Measurements from ENCODE around the gene DEFB131B.
"Not testable (repeated sequence)": the region's sequence is repeated elsewhere in the genome, so short reads cannot be mapped to it uniquely, and the experiment has no call there.

The DEFB131B gene, protein sequence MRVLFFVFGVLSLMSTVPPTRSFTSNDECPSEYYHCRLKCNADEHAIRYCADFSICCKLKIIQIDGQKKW

DNA sequence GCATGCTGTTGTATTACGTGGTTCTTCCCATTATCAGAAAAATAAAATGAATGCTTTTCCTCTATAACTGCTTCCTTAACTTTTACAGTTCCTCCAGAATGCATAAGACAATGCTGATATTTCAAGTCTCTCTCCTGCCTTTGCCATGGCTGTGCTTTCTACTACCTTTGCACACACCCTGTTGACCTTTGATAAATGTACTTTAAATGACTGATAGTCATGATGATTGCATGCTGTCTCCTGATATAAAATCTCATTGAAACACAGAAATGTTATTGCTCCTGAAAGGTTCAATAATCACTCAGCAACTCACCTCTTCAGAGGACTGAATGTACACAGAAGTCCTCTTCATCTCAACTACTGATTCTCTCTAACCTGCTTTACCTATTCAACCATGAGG is at the start of gene DEFB131B:
Gene DEFB131B, plus strand, starts transcription at position 395 of the 400 bp plus-strand sequence. Its CDS starts 0 bp downstream, at position 395.
- DNase-seq (ENCODE audit: low read depth) = not testable (repeated sequence)

DNA sequence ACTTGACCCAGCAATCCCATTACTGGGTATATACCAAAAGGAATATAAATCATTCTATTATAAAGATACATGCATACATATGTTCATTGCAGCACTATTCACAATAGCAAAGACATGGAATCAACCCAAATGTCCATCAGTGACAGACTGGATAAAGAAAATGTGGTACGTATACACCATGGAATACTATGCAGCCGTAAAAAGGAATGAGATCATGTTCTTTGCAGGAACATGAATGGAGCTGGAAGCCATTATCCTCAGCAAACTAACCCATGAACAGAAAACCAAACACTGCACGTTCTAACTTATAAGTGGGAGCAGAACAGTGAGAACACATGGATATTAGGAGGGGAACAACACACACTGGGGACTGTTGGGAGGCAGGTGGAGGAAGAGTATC is 49.0 kb upstream of the DEFB131B start:
- not testable (repeated sequence) for DNase-seq (ENCODE audit: low read depth)

DNA sequence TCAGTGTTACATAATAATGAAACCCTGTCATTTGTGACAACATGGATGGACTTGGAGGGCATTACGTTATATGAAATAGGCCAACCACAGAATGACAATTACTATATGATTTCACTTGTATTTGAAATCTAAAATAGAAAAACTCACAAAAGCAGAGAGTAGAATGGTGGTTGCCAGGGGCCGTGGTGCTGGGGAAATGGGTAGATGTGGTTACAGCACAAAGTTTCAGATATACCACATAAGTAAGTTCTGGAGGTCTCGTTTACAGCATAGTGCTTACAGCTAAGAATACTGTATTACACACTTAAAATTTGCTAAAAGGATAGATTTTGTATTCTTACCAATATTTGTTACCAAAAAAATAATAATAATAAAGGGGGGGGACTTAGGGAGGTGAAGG is 48.6 kb upstream of the DEFB131B start:
- not testable (repeated sequence) for DNase-seq (ENCODE audit: low read depth)

DNA sequence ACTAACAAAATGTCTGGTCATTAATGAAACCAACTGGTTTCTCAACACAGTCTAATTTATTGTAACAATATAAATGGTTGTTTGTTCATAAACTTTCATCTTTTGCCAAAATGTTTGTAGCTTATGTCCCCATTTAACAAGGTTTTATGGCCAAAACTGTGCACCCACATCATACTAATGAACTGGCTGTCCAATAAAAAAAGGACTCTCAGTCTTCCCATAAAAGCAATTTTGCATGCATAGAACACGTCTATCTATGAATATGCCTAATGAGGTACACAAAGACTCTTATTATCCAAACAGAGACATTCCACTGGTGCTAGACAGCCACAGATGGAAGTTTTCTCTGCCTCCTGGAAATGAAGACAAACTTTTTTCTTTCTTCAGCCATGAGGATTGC is 45.4 kb upstream of the DEFB131B start, which contains the start of gene DEFB108B:
Gene DEFB108B, plus strand, starts transcription at position 390 of the 400 bp plus-strand sequence. Its CDS starts 0 bp downstream, at position 390.
- not testable (repeated sequence) for DNase-seq (ENCODE audit: low read depth)

DNA sequence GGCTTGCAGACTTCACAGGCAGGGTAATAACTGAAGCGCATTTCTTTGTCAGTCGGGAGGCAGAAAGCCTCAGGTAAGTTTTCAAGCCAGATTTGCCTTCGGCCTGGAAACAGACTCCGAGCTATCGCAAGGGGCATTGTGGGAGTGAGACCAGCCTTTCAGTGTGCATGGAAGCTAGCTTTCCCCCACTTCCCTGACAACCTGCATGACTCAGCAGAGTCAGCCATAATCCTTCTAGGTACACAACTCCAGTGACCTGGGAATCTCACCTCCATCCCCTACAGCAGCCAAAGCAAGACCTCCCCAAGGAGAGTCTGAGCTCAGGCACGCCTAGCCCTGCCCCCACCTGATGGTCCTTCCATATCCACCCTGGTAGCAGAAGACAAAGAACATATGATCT is 35.5 kb upstream of the DEFB131B start:
- not testable (repeated sequence) for DNase-seq (ENCODE audit: low read depth)

DNA sequence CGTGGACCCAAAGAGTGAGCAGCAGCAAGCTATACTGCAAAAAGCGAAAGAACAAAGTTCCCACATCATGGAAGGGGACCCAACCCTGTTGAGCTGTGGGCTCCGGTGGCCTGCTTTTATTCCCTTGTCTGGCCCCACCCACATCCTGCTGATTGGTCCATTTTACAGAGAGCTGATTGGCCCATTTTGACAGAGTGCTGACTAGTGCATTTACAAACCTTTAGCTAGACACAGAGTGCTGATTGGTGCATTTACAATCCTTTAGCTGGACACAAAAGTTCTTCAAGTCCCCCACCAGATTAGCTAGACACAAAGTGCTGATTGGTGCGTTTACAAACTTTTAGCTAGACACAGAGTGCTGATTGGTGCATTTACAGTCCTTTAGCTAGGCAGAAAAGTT is 34.9 kb upstream of the DEFB131B start:
- DNase-seq (ENCODE audit: low read depth) = not testable (repeated sequence)

DNA sequence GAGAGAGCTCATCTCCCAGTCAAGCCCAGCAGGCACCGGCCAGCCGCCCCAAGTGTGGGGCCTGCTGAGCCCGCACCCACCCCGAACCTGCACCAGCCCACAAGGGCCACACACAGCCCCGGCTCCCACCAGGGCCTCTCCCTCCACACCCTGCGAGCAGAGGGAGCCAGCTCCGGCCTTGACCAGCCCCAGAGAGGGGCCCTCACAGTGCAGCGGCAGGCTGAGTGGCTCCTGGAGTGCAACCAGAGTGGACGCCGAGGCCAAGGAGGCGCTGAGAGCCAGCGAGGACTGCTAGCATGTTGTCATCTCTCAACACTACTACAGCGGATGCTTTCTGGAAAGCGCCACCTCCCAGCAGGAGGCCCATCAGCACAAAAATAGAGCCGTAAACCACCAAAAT is 34.4 kb upstream of the DEFB131B start:
- DNase-seq (ENCODE audit: low read depth) = no peak

DNA sequence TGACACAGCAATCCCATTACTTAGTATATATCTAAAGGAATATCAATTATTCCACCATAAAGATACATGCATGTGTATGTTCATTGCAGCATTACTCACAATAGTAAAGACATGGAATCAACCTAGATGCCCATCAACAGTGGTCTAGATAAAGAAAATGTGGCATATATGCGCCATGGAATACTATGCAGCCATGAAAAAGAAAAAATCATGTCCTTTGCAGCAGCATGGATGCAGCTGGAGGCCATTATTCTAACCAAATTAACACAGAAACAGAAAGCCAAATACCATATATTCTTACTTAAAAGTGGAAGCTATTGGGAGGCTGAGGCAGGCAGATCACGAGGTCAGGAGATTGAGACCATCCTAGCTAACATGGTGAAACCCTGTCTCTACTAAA is 24.4 kb upstream of the DEFB131B start:
- DNase-seq (ENCODE audit: low read depth) = not testable (repeated sequence)

DNA sequence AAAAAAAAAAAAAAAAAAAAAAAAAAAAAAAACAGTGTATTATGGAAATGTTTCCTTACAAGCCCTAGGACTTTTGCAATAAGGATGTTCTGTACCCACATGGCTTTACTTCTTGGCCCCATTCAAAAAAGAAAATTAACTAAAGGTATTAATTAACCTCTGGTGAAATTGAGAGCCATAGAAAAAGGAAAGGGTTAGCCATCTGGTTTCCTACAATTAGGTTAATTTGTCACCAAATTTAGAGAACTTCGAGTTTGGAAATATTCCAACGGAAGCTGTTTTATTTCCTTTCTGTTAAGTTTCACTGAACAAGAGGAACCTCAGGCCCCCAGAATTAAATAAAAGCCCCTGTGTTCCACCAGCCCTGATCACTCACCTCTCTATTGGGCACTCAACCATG is 22.4 kb upstream of the DEFB131B start:
- not testable (repeated sequence) for DNase-seq (ENCODE audit: low read depth)

DNA sequence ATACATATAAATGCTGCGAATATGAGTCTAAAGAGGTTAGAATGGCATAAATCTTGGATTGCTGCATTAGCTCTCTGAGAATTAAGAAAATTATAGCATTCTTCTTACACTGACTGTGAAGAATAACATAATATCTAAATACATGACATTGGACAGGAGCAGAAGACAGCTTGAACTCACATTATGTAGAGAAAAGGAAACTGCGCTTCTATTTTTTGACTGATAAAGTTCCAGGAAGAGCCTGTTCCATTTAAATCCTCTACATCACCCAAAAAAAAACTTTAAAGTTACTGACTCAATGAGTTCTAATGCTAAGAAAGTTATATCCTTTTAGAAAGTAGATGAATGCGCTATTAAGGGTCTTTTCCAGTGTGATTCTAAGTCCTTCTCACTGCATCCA is 17.4 kb upstream of the DEFB131B start:
- DNase-seq (ENCODE audit: low read depth) = not testable (repeated sequence)

DNA sequence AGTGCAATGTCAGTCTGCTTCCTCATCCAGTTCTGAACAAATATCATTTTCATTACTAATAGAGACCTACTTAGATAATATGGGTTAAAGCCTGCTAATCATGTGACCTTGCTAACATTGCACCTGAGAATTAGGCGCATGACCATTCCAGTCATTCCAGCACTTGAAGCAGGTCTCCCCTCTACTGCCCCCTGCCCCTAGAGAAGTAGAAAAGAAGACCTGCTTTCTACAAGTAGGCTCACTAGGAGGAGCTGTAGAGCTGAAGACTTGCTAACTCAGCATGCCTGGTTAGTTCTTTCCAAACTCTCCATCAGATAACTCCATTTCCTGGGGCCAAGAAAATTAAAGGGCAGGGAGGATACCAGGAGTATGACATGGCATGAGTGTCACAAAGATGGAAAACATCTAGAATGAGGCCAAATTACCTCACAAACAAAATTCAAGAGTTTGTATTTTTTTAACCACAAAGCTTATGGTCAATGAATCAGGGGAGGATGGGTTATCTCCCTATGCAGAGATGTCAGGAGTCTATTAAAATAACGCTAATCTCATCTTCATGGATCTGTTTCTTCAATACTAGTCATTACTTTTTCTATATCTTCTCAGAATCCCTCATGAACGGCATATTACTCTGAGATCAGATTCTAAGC is 14.2 kb upstream of the DEFB131B start:
- DNase-seq (ENCODE audit: low read depth) = not testable (repeated sequence)

DNA sequence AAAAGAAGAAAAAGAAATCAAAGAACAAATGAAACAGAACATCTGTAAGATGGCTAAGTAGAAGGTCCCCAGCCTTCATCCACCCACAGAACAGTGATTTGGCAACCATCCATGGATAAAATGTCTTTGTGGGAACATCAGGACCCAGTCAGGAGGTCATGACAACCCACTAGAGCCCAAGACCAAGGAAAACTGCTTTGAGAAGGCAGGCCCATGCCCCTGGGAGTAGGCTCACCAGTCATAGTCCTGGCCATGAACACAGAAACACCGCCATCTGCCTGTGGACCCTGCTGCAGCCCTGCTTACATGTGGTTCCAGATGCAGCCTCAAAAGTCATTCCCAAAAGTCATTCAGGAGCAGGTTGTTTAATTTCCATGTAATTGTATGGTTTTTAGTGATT is 11.0 kb upstream of the DEFB131B start:
- DNase-seq (ENCODE audit: low read depth) = not testable (repeated sequence)

DNA sequence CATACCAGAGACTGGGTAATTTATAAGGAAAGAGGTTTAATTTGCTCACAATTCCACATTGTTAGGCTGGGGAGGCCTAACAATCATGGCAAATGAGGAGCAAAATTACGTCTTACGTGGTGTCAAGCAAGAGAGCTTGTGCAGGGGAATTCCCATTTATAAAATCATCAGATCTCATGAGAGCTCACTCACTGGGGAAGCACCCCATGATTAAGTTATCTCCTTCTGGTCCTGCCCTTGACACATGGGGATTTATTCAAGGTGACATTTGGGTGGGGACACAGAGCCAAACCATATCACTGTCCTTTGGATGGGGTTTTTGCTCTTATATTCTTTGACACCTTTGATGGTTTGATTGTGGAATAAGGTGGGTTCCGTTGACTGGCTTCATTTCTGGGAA is 8.3 kb upstream of the DEFB131B start:
- not testable (repeated sequence) for DNase-seq (ENCODE audit: low read depth)

DNA sequence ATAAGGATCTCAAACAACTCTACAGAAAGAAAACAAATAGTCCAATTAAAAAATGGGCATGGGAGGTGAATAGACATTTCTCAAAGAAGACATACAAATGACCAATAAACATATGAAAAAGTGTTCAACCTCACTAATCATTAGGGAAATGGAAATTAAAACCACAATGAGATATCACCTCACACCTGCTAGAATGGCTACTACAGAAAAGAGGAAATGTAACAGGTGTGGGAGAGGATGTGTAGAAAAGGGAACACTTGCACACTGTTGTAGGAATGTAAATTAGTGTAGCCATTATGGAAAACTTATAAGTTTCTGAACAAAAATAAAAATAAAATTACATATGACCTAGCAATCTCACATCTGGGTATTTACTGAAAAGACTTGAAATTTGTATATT is 7.6 kb upstream of the DEFB131B start:
- DNase-seq (ENCODE audit: low read depth) = not testable (repeated sequence)

DNA sequence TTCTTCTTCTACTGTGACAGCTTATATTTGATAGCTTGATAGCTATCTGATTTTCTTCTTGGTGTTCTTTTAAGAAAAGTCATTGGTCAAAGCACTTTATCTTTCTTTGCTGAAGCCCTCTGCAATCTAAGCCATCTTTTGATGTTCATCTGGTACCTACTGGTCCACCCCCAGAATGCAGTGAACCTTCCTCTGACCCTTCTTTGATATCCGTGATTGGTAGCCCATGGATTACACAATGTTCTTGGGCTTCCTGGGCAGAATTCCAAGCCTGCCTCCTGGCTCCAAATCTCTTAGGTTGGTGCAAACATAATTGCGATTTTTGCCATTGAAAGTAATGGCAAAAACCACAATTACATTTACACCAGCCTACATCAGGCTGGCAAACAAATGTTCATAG is 2.0 kb upstream of the DEFB131B start:
- not testable (repeated sequence) for DNase-seq (ENCODE audit: low read depth)

DNA sequence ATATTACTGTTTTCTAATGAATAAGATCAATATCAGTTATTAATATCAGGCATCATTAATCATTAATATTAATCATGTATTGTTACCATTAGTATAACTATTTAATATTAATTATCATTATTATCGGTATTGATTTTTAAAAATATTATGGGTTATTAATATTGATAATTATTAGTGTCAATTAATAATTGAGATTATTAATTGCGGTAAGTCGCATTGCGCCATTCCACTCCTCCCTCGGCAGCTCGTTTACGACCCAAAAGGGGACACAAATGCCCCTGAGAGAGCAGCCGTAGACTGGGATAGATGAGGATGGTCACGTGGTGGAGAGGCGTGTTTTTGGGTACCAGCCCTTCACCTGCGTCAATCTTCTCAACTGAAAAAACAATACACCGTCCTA is 7.6 kb downstream of the DEFB131B start:
- DNase-seq (ENCODE audit: low read depth) = not testable (repeated sequence)

DNA sequence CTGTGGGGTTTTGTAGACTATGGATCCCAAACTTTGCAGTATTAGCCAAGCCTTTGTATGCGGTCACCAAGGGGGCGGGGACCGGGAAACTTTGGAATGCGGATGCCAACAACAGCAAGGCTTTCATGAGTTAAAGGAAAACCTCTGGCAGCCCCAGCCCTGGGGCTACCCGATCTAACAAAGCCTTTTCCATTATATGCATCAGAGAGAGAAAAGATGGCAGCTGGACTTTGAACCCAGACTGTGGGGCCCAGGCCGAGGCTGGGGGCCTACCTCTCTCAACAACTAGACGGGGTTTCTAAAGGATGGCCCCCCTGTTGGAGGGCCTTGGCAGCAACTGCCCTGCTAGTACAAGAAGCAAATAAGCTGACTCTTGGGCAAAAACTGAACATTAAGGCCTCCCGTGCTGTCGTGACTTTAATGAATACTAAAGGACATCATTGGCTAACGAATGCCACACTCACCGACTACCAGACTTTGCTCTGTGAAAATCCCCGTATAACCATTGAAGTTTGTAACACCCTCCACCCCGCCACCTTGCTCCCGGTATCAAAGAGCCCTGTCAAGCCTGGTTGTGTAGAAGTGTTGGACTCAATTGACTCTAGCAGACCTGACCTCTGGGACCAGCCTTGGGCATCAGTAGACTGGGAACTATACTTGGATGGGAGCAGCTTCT is 10.2 kb downstream of the DEFB131B start:
- DNase-seq (ENCODE audit: low read depth) = not testable (repeated sequence)

DNA sequence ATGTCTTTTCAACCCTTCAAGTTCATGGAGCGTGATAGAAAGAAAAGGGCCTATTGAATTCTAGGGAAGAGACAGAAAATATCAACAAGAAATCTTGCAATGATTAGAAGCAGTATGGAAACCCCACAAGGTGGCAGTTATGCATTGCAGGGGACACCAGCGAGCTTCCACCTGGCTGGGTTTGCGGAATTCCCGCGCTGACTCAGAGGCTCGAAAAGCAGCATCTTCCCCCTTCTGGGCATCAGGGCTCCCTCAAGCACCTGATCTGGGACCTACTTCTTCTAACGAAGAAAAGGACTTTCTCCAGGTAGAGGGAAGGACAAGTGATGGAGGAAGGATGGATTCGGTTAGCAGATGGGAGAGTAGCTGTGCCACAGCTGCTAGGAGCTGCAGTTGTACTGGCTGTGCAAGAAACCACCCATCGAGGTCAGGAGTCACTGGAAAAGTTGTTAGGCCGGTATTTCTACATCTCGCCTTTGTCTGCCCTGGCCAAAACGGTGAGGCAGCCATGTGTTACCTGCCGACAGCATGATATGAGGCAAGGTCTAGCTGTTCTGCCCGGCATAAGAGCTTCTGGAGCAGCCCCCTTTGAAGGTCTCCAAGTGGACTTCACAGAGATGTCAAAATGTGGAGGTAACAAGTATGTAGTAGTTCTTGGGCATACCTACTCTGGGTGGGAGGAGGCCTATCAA is 11.1 kb downstream of the DEFB131B start:
- DNase-seq (ENCODE audit: low read depth) = not testable (repeated sequence)

DNA sequence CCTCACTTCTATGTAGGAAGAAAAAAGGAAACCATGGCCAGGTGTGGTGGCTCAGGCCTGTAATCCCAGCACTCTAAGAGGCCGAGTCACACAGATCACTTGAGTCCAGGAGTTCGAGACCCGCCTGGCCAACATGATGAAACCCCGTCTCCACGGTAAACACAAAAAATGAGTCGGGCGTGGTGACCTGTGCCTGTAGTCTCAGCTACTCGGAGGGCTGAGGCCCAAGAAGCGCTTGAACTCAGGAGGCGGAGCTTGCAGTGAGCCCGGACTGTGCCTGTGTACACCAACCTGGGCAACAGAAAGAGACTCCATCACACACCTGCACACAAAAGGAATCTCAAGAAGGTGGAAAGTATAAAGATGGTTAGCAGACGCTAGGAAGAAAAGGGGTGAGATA is 17.7 kb downstream of the DEFB131B start:
- DNase-seq (ENCODE audit: low read depth) = no peak

DNA sequence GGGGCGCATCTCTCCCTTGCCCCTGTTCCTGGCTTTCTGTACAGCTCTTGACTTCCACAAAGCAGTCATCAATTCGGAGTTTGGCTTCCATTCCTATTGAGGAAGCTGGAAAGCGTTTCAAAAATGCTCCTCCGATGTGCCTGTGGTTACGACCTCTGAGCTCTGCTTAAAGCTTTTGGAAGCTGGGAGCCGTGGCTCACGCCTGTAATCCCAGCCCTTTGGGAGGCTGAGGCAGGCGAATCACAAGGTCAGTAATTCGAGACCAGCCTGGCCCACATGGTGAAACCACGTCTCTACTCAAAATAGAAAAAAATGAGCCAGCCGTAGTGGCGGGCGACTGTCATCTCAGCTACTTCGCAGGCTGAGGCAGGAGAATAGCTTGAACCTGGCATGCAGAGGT is 22.9 kb downstream of the DEFB131B start:
- not testable (repeated sequence) for DNase-seq (ENCODE audit: low read depth)

DNA sequence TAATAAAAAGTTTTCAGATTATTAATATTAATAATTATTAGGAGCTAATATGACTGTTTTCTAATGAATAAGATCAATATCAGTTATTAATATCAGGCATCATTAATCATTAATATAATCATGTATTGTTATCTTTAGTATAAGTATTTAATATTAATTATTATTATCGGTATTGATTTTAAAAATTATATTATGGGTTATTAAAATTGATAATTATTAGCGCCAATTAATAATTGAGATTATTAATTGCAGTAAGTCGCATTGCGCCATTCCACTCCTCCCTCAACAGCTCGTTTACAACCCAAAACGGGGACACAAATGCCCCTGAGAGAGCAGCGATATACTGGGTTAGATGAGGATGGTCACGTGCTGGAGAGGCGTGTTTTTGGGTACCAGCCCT is 30.0 kb downstream of the DEFB131B start:
- no peak for DNase-seq (ENCODE audit: low read depth)

DNA sequence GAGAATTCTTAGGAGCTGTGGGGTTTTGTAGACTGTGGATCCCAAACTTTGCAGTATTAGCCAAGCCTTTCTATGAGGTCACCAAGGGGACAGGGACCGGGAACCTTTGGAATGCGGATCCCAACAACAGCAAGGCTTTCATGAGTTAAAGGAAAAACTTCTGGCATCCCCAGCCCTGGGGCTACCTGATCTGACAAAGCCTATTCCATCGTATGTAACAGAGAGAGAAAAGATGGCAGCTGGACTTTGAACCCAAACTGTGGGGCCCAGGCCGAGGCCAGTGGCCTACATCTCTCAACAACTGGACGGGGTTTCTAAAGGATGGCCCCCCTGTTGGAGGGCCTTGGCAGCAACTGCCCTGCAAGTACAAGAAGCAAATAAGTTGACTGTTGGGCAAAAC is 32.5 kb downstream of the DEFB131B start:
- not testable (repeated sequence) for DNase-seq (ENCODE audit: low read depth)
